Trophoblast cell (in vitro differentiated cells and primary cell): ENCODE results near the gene CPLX4.

Experiments used
- DNase-seq, 2 donors: peaks; one replicate each; pipeline ENCODE4 v3.0.0-alpha.2; 2016
- H2AFZ ChIP-seq: 2 replicates; pipeline ENCODE4 v1.6.1; 2013; ENCODE audit warnings: low read length, moderate library complexity, mild to moderate bottlenecking; ENCODE audit not compliant: insufficient read depth, poor library complexity
- H2AK5ac ChIP-seq: 2 replicates; pipeline ENCODE4 v1.6.1; 2013; ENCODE audit warnings: mild to moderate bottlenecking, low read length
- H2BK120ac ChIP-seq: 2 replicates; pipeline ENCODE4 v1.6.1; 2013; ENCODE audit warnings: low read length, mild to moderate bottlenecking, moderate library complexity; ENCODE audit not compliant: insufficient read depth, poor library complexity
- H2BK12ac ChIP-seq: 2 replicates; pipeline ENCODE4 v1.6.1; 2013; ENCODE audit warnings: mild to moderate bottlenecking, low read length, moderate library complexity
- H2BK5ac ChIP-seq: 2 replicates; pipeline ENCODE4 v1.6.1; 2013; ENCODE audit warnings: low read length, low read depth, moderate library complexity, mild to moderate bottlenecking; ENCODE audit not compliant: poor library complexity
- H3K14ac ChIP-seq: 2 replicates; pipeline ENCODE4 v1.6.1; 2013; ENCODE audit warnings: mild to moderate bottlenecking, low read length
- H3K18ac ChIP-seq: 2 replicates; pipeline ENCODE4 v1.6.1; 2013; ENCODE audit warnings: mild to moderate bottlenecking, low read length
- H3K23ac ChIP-seq: 2 replicates; pipeline ENCODE4 v1.6.1; 2013; ENCODE audit warnings: low read length
- H3K27ac ChIP-seq: 2 replicates; pipeline ENCODE4 v1.5.1; 2013; ENCODE audit warnings: low read depth, mild to moderate bottlenecking, inconsistent platforms, low read length, moderate library complexity
- H3K27me3 ChIP-seq: 2 replicates; pipeline ENCODE4 v1.6.1; 2013; ENCODE audit warnings: inconsistent platforms, mild to moderate bottlenecking, low read length, moderate library complexity; ENCODE audit not compliant: insufficient read depth
- H3K36me3 ChIP-seq, 2 experiments: 1 replicate in 1 of 2; 2 replicates in 1 of 2; pipeline ENCODE4 v1.6.1; 2013; ENCODE audit warnings: low read length in 2 of 2, mild to moderate bottlenecking in 2 of 2, moderate library complexity in 1 of 2; ENCODE audit not compliant: insufficient read depth in 2 of 2, control insufficient read depth in 1 of 2
- H3K4ac ChIP-seq: 2 replicates; pipeline ENCODE4 v1.6.1; 2013; ENCODE audit warnings: low read depth, mild to moderate bottlenecking, low read length, moderate library complexity
- H3K4me1 ChIP-seq, 2 experiments: 1 replicate in 1 of 2; 2 replicates in 1 of 2; pipeline ENCODE4 v1.6.1; 2013; ENCODE audit warnings: low read length in 2 of 2, mild to moderate bottlenecking in 2 of 2, moderate library complexity in 1 of 2; ENCODE audit not compliant: insufficient read depth in 2 of 2, control insufficient read depth in 1 of 2
- H3K4me2 ChIP-seq: 2 replicates; pipeline ENCODE4 v1.6.1; 2013; ENCODE audit warnings: inconsistent platforms, mild to moderate bottlenecking, low read length, moderate library complexity
- H3K4me3 ChIP-seq: 2 replicates; pipeline ENCODE4 v1.5.1; 2013; ENCODE audit warnings: mild to moderate bottlenecking, low read depth, low read length, inconsistent platforms
- H3K79me1 ChIP-seq: one replicate; pipeline ENCODE4 v1.6.1; 2013; ENCODE audit warnings: low read length
- H3K79me2 ChIP-seq: 2 replicates; pipeline ENCODE4 v1.6.1; 2013; ENCODE audit warnings: low read length, mild to moderate bottlenecking; ENCODE audit not compliant: control insufficient read depth, insufficient read depth, poor library complexity
- H3K9ac ChIP-seq: 2 replicates; pipeline ENCODE4 v1.6.1; 2013; ENCODE audit warnings: mild to moderate bottlenecking, low read length
- H3K9me3 ChIP-seq: 2 replicates; pipeline ENCODE4 v1.6.1; 2013; ENCODE audit warnings: low read depth, mild to moderate bottlenecking, control low read depth, inconsistent platforms, low read length; ENCODE audit not compliant: insufficient read depth
- H4K12ac ChIP-seq: 2 replicates; pipeline ENCODE4 v1.6.1; 2013; ENCODE audit warnings: low read depth, mild to moderate bottlenecking, low read length, moderate library complexity
- H4K8ac ChIP-seq: 2 replicates; pipeline ENCODE4 v1.6.1; 2013; ENCODE audit warnings: low read depth, mild to moderate bottlenecking, low read length, moderate library complexity
- H4K91ac ChIP-seq: one replicate; pipeline ENCODE4 v1.6.1; 2013; ENCODE audit warnings: low read depth, mild to moderate bottlenecking, low read length, moderate library complexity
- WGBS: extraction: QIAGEN DNeasy Blood & Tissue Kit; methylation state at CpG from one replicate; pipeline ENCODE4 v1.1.7; 2013; ENCODE audit warnings: missing lambda C conversion rate; ENCODE audit not compliant: insufficient read length, insufficient coverage; ENCODE audit errors: extremely low coverage; 5-methylcytosine and 5-hydroxymethylcytosine counted together

Gene CPLX4

DNA sequence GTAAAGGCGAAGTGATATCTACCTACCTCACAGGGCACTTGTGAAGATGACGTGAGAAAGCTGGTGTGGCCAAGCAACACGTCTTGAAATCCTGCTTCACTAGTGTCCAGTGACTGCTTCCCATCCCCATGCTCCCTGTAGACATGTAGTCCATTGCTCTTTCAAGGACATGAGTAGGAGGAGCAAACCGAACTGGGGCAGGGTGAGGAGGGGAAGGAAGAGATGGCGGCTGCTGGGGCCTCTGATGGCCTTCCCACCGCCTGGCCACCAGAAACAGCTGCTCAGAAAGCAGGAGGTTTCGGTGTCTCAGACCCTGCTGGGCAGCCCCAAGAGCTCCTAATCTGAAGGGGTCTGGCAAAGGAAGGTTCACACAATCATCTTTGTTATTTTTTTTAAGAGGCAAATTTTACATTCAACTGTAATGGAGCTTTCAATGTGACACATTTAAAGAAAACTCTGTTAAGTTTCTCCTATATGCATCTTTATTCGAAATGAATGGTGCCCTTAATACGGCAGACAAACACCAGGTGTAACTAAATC lies 14.7 kb downstream of the CPLX4 start:
- peaks cover 0 to 1% of the 10 kb centered on the region in 2 experiments for H3K4me1 ChIP-seq
- H3K9ac ChIP-seq, result no peak overlapping the region
- no peak overlapping the region for H3K14ac ChIP-seq
- no peak overlapping the region for H2BK12ac ChIP-seq
- H3K79me2 ChIP-seq, result no peaks in the 10 kb centered on the region
- no CpG with 5 or more reads among the region's 9 CpGs for WGBS
- no peak for DNase-seq
- no peak overlapping the region for H3K4me3 ChIP-seq
- no peak overlapping the region for H2AFZ ChIP-seq
- no peaks in the 10 kb centered on the region for H3K9me3 ChIP-seq
- no peaks in the 10 kb centered on the region for H3K36me3 ChIP-seq
- no peak overlapping the region for H3K23ac ChIP-seq
- H3K4ac ChIP-seq, result no peak overlapping the region
- no peak overlapping the region for H4K91ac ChIP-seq
- no peak overlapping the region for H4K12ac ChIP-seq
- no peak overlapping the region for H3K18ac ChIP-seq
- H3K27me3 ChIP-seq, result no peaks in the 10 kb centered on the region
- no peak overlapping the region for H2BK120ac ChIP-seq
- H3K79me1 ChIP-seq, result no peaks in the 10 kb centered on the region
- no peak overlapping the region for H2AK5ac ChIP-seq
- H4K8ac ChIP-seq, result no peak overlapping the region
- H2BK5ac ChIP-seq, result no peak overlapping the region
- H3K4me2 ChIP-seq, result no peak overlapping the region
- H3K27ac ChIP-seq, result no peak overlapping the region

- no peaks in the 10 kb centered on the region for H3K9me3 ChIP-seq
- H4K8ac ChIP-seq, result no peak overlapping the region
- no peaks in the 10 kb centered on the region for H3K79me1 ChIP-seq
- H3K4me2 ChIP-seq, result no peak overlapping the region
- H2BK12ac ChIP-seq, result no peak overlapping the region
- H4K91ac ChIP-seq, result no peak overlapping the region
- no peak overlapping the region for H2BK5ac ChIP-seq
- DNase-seq, result no peak
- H3K27me3 ChIP-seq, result no peaks in the 10 kb centered on the region
- H3K14ac ChIP-seq, result no peak overlapping the region
- no peak overlapping the region for H3K9ac ChIP-seq
- H2BK120ac ChIP-seq, result no peak overlapping the region
- no peaks in the 10 kb centered on the region for H3K4me1 ChIP-seq
- H4K12ac ChIP-seq, result no peak overlapping the region
- no peak overlapping the region for H2AK5ac ChIP-seq
- no CpG with 5 or more reads among the region's 2 CpGs for WGBS
- H3K27ac ChIP-seq, result no peak overlapping the region
- no peaks in the 10 kb centered on the region for H3K79me2 ChIP-seq
- no peak overlapping the region for H3K4ac ChIP-seq
- H2AFZ ChIP-seq, result no peak overlapping the region
- H3K36me3 ChIP-seq, result no peaks in the 10 kb centered on the region
- no peak overlapping the region for H3K23ac ChIP-seq
- H3K18ac ChIP-seq, result no peak overlapping the region
- no peak overlapping the region for H3K4me3 ChIP-seq
Observed at GRCh38 chr18:59303006-59303405, 15.4 kb downstream of the CPLX4 start.

DNA sequence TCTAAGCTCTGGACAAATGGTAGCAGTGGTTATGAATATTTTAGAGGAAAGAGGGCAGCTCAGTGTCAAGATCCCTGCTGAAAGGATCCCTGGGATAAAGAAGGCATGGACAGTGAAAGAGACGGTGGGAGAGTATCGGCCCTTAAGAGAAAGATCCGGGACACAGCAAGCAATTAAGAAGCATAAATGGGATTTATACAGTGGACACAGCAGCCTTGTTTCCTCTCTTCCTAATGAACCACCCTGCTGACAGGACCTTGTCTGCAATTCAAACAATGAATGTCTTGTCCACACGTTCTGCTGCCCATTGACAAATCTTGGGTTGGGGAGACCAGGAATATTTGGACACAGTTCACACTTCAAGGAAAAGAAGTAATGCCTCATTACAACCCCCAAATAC lies 16.5 kb downstream of the CPLX4 start:
- Histone ChIP-seq H3K4me1 (no peaks in the 10 kb centered on the region), H3K9me3 (no peaks in the 10 kb centered on the region), H4K12ac (no peak overlapping the region), H3K36me3 (no peaks in the 10 kb centered on the region), H4K91ac (no peak overlapping the region), H3K27ac (no peak overlapping the region), H3K4me3 (no peak overlapping the region), H3K79me2 (no peaks in the 10 kb centered on the region), H3K14ac (no peak overlapping the region), H3K27me3 (no peaks in the 10 kb centered on the region), H2BK120ac (no peak overlapping the region), H3K79me1 (no peaks in the 10 kb centered on the region), H3K4ac (no peak overlapping the region), H3K23ac (no peak overlapping the region), H3K18ac (no peak overlapping the region), H3K4me2 (no peak overlapping the region), H3K9ac (no peak overlapping the region), H2BK12ac (no peak overlapping the region), H4K8ac (no peak overlapping the region), H2AK5ac (no peak overlapping the region), H2AFZ (no peak overlapping the region), H2BK5ac (no peak overlapping the region)
- no CpG with 5 or more reads among the region's 4 CpGs for WGBS
- no peak for DNase-seq

- Histone ChIP-seq H2BK12ac (no peak overlapping the region), H4K8ac (no peak overlapping the region), H3K4me3 (no peak overlapping the region), H2AK5ac (no peak overlapping the region), H3K4me2 (no peak overlapping the region), H3K79me1 (no peaks in the 10 kb centered on the region), H4K91ac (no peak overlapping the region), H2AFZ (no peak overlapping the region), H3K14ac (no peak overlapping the region), H3K36me3 (no peaks in the 10 kb centered on the region), H3K27me3 (no peaks in the 10 kb centered on the region), H3K23ac (no peak overlapping the region), H3K9me3 (no peaks in the 10 kb centered on the region), H3K4ac (no peak overlapping the region), H2BK5ac (no peak overlapping the region), H2BK120ac (no peak overlapping the region), H3K9ac (no peak overlapping the region), H3K4me1 (no peaks in the 10 kb centered on the region), H3K18ac (no peak overlapping the region), H3K79me2 (no peaks in the 10 kb centered on the region), H4K12ac (no peak overlapping the region), H3K27ac (no peak overlapping the region)
- DNase-seq, result no peak
- WGBS, result no CpG with 5 or more reads among the region's 3 CpGs
Observed at GRCh38 chr18:59300676-59301285, 17.7 kb downstream of the CPLX4 start.
